Activated naive CD8-positive, alpha-beta T cell treated with anti-CD3 and anti-CD28 coated beads, Interleukin-2, amount 10 ng/mL, durations not matched to agents 7 days and 5 days (primary cell): ENCODE data around the gene ACTG1. TPM values are rescaled to one million over a fixed set of nuclear protein-coding genes. Genes with fewer than 3 reads are reported as not detected.
A peak's percentile ranks its signal among the peaks of the same experiment; 100 is the strongest.

Source experiments
- ATAC-seq: fragments of 150-1000 bp; cut with Tn5 transposase; one replicate; pipeline ENCODE4 v1.10.0; 2021; ENCODE audit warnings: low read depth, moderate library complexity
- POLR2A ChIA-PET: fragments of 350-600 bp; sonication (Branson Sonifier 250); formaldehyde crosslinking; loops from one replicate; lab custom pipeline; 2021; ENCODE audit warnings: antibody characterized with exemption; lab: Charles Lee
- DNase-seq: peaks from one replicate; pipeline ENCODE4 v3.0.0; 2021
- H3K27ac Mint-ChIP-seq: one replicate; pipeline ENCODE4 v1.8.0; 2022; ENCODE audit warnings: mild to moderate bottlenecking, mixed read lengths
- H3K27me3 Mint-ChIP-seq: one replicate; pipeline ENCODE4 v1.8.0; 2022; ENCODE audit warnings: mild to moderate bottlenecking, moderate library complexity, mixed read lengths
- H3K36me3 Mint-ChIP-seq: one replicate; pipeline ENCODE4 v1.8.0; 2021; ENCODE audit warnings: mild to moderate bottlenecking, mixed read lengths
- H3K4me1 Mint-ChIP-seq: one replicate; pipeline ENCODE4 v1.8.0; 2021; ENCODE audit warnings: mixed read lengths
- H3K4me3 Mint-ChIP-seq: one replicate; pipeline ENCODE4 v1.8.0; 2022; ENCODE audit warnings: mild to moderate bottlenecking, moderate library complexity, mixed read lengths
- H3K9me3 Mint-ChIP-seq: one replicate; pipeline ENCODE4 v1.8.0; 2021; ENCODE audit warnings: mixed read lengths
- total RNA-seq, 2 experiments: library from RNA; stranded (reverse); gene quantifications; one replicate each; pipeline ENCODE4 v1.2.3, GENCODE V29; 2021

Gene ACTG1
- total RNA-seq, 2 experiments from 2014 or later: 2,936 to 3,174 TPM

DNA sequence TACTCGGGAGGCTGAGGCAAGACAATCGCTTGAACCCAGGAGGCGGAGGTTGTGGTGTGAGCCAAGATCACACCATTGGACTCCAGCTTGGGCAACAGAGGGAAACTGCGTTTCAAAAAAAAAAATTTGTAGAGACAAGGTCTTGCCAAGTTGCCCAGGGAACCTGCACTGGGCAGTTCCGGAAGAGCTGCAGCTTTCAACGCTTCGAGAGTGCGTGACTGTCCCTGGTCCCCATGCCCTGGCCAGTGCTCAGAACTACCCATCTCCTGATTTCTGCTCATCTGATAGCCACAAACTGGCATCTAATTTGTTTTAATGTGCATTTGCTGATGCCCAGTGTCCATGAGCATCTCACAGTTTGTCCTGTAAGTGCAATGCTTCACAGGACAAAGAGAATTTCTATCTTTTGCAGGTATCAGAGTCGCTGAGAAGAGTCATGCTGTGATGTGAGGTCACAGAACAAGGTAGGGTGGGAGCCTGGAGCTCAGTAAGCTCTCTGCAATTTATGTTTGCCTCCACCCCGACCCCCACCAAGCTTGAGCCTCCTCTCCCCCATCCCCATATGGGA lies 3.9 kb downstream of the ACTG1 start:
- Mint-ChIP-seq H3K4me1 (peaks cover 25% of the 10 kb centered on the region), H3K9me3 (no peaks in the 10 kb centered on the region), H3K27me3 (peaks cover 7% of the 10 kb centered on the region), H3K27ac (peak overlapping the region; percentile 87), H3K36me3 (peaks cover 44% of the 10 kb centered on the region), H3K4me3 (peak overlapping the region; percentile 93)
- DNase-seq: no peak
- POLR2A ChIA-PET: interaction anchor here (0.7 to 3.1 kb wide), 15 partner anchors 8 to 393 kb away, joined by 3 to 19 read pairs (median 5); partner anchors contain the start of genes FAAP100, MRPL12, SLC38A10 and TEPSIN
- no peak for ATAC-seq

DNA sequence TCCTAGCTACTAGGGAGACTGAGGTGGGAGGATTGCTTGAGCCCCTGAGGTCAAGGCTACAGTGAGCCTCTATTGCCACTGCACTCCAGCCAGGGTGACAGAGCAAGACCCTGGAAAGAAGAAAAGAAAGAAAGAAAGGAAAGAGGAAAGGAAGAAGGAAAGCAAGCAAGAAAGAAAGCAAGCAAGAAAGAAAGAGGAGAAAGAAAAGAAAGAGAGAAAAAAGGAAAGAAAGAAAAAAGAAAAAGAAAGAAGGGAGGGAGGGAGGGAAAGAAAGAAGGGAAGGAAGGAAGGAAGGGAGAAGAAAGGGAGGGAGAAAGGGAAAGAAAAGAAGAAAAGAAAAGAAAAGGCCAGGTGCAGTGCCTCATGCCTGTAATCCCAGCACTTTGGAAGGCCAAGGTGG lies 9.0 kb downstream of the ACTG1 start:
- no peak overlapping the region for H3K27ac Mint-ChIP-seq
- H3K4me3 Mint-ChIP-seq: no peak overlapping the region
- POLR2A ChIA-PET: interaction anchor here (1.1 kb wide), 1 partner anchor 9 kb away, joined by 4 read pairs; the partner anchor contains the start of gene ACTG1

GRCh38 chr17:81502471-81503017 lies 10.1 kb downstream of the ACTG1 start:
- H3K4me3 Mint-ChIP-seq: no peak overlapping the region
- no peaks in the 10 kb centered on the region for H3K9me3 Mint-ChIP-seq
- POLR2A ChIA-PET: interaction anchor here (1.1 kb wide), 1 partner anchor 10 kb away, joined by 4 read pairs; the partner anchor contains the start of gene ACTG1
- H3K36me3 Mint-ChIP-seq: no peaks in the 10 kb centered on the region
- H3K4me1 Mint-ChIP-seq: peaks cover 2% of the 10 kb centered on the region
- DNase-seq (no peak), ATAC-seq (no peak)
- no peak overlapping the region for H3K27ac Mint-ChIP-seq
- peaks cover 16% of the 10 kb centered on the region for H3K27me3 Mint-ChIP-seq

More for the DNA sequence above, 9.0 kb downstream of the ACTG1 start:
- DNase-seq (no peak), ATAC-seq (no peak)
- peaks cover 9% of the 10 kb centered on the region for H3K27me3 Mint-ChIP-seq
- H3K4me1 Mint-ChIP-seq: peaks cover 5% of the 10 kb centered on the region
- H3K9me3 Mint-ChIP-seq: no peaks in the 10 kb centered on the region
- H3K36me3 Mint-ChIP-seq: peaks cover 7% of the 10 kb centered on the region

DNA sequence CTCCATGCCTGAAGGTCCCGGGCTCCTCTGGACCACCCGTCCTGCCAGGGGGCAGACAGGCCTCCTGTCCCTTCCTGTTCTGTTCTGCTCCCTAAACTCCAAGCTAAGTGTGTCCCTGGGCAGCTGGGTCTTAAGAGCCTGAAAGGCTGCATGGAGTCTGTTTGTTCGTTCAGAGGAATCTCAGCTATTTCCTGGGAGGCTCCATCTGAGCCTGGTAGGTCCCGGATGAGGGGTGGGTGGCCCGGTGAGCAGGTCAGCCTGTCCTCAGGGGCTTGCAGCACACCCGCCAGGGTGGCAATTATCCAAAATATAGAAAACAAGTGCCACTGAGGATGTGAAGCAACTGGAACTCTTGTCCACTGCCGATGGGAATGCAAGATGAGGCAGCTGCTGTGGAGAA lies 12.6 kb downstream of the ACTG1 start:
- Mint-ChIP-seq H3K4me3 (no peak overlapping the region), H3K36me3 (no peaks in the 10 kb centered on the region), H3K27ac (no peak overlapping the region), H3K4me1 (peaks cover 3% of the 10 kb centered on the region), H3K9me3 (no peaks in the 10 kb centered on the region), H3K27me3 (peaks cover 22% of the 10 kb centered on the region)
- POLR2A ChIA-PET: interaction anchor here (1.7 kb wide), 1 partner anchor 10 kb away, joined by 11 read pairs; no protein-coding TSS in a partner anchor
- no peak for ATAC-seq
- no peak for DNase-seq

DNA sequence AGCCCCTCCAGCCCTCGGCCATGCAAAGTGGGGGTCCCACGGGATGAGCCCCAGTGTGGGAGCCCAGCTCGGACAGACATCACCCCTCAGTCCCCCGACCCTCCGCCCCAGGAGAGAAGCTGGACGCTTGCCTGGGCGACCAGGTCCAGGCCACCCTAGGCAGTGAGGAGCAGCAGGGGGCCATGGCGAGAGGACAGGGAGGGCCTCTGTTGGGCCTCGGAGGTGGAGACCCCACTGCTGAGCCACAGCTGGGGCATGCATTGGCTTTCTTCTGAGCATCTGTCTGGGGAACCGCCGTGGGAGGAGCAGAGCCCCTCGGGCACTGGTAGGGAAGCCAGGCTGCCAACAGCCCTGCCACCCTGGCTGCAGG lies 13.0 kb downstream of the ACTG1 start:
- H3K27me3 Mint-ChIP-seq: peaks cover 19% of the 10 kb centered on the region
- H3K27ac Mint-ChIP-seq: no peak overlapping the region
- H3K36me3 Mint-ChIP-seq: peaks cover 2% of the 10 kb centered on the region
- H3K9me3 Mint-ChIP-seq: no peaks in the 10 kb centered on the region
- no peak for DNase-seq
- ATAC-seq: no peak
- no peak overlapping the region for H3K4me3 Mint-ChIP-seq
- POLR2A ChIA-PET: interaction anchor here (0.6 to 1.9 kb wide), 3 partner anchors 8 to 13 kb away, joined by 3 to 11 read pairs (median 9); partner anchors contain the start of gene ACTG1
- H3K4me1 Mint-ChIP-seq: peaks cover 4% of the 10 kb centered on the region

- no peaks in the 10 kb centered on the region for H3K9me3 Mint-ChIP-seq
- peaks cover 2% of the 10 kb centered on the region for H3K36me3 Mint-ChIP-seq
- peaks cover 17% of the 10 kb centered on the region for H3K27me3 Mint-ChIP-seq
- ATAC-seq: no peak
- H3K4me3 Mint-ChIP-seq: no peak overlapping the region
- no peak overlapping the region for H3K27ac Mint-ChIP-seq
- POLR2A ChIA-PET: interaction anchor here (0.6 to 1.9 kb wide), 5 partner anchors 9 to 322 kb away, joined by 3 to 9 read pairs (median 3); partner anchors contain the start of gene ACTG1
- peaks cover 4% of the 10 kb centered on the region for H3K4me1 Mint-ChIP-seq
- no peak for DNase-seq
Measured at GRCh38 chr17:81498953-81499600, 13.5 kb downstream of the ACTG1 start.

GRCh38 chr17:81494626-81495377 lies 17.8 kb downstream of the ACTG1 start:
- no peak overlapping the region for H3K27ac Mint-ChIP-seq
- POLR2A ChIA-PET: no interaction called here

GRCh38 chr17:81493198-81494038 lies 19.2 kb downstream of the ACTG1 start:
- Mint-ChIP-seq H3K4me1 (peaks cover 6% of the 10 kb centered on the region), H3K4me3 (no peak overlapping the region), H3K36me3 (peaks cover 2% of the 10 kb centered on the region), H3K27ac (no peak overlapping the region), H3K27me3 (peaks cover 32% of the 10 kb centered on the region), H3K9me3 (no peaks in the 10 kb centered on the region)
- ATAC-seq (no peak), DNase-seq (no peak)
- POLR2A ChIA-PET: no interaction called here

More at GRCh38 chr17:81494626-81495377, 17.8 kb downstream of the ACTG1 start:
- DNase-seq (no peak), ATAC-seq (peak; percentile 19)
- Mint-ChIP-seq H3K9me3 (no peaks in the 10 kb centered on the region), H3K27me3 (peaks cover 30% of the 10 kb centered on the region), H3K4me3 (no peak overlapping the region), H3K4me1 (peaks cover 4% of the 10 kb centered on the region), H3K36me3 (peaks cover 2% of the 10 kb centered on the region)

GRCh38 chr17:81492706-81493105 lies 19.9 kb downstream of the ACTG1 start:
- H3K4me3 Mint-ChIP-seq: no peak overlapping the region
- no peak overlapping the region for H3K27ac Mint-ChIP-seq
- peaks cover 2% of the 10 kb centered on the region for H3K36me3 Mint-ChIP-seq
- H3K9me3 Mint-ChIP-seq: no peaks in the 10 kb centered on the region
- POLR2A ChIA-PET: no interaction called here
- H3K27me3 Mint-ChIP-seq: peaks cover 26% of the 10 kb centered on the region
- peaks cover 6% of the 10 kb centered on the region for H3K4me1 Mint-ChIP-seq
- DNase-seq (no peak), ATAC-seq (no peak)

- ATAC-seq (no peak), DNase-seq (no peak)
- POLR2A ChIA-PET: no interaction called here
- H3K36me3 Mint-ChIP-seq: peaks cover 2% of the 10 kb centered on the region
- H3K4me3 Mint-ChIP-seq: no peak overlapping the region
- no peak overlapping the region for H3K27ac Mint-ChIP-seq
- H3K27me3 Mint-ChIP-seq: peaks cover 24% of the 10 kb centered on the region
- H3K9me3 Mint-ChIP-seq: no peaks in the 10 kb centered on the region
- H3K4me1 Mint-ChIP-seq: peaks cover 6% of the 10 kb centered on the region
Measured at GRCh38 chr17:81492202-81492601, 20.4 kb downstream of the ACTG1 start.

DNA sequence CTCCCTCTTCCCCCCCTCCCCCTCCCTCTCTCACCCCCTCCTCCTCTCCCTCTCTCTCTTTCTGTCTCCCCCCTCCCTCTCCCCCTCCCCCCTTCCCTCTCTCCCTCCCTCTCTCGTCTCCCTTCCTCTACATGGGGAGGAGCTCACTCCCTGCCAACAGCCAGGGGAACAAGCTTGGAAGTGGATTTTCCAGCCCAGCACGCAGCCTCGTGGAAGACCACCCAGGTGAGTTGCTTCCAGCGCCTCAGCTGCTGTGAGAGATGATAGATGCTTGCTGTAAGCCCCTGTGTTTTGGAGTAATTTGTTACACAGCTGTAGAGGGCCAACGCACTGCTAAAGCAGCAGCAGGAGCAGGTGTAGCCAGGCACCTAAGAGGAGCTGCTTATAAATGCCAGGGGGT lies 20.8 kb downstream of the ACTG1 start:
- Mint-ChIP-seq H3K4me3 (no peak overlapping the region), H3K4me1 (peaks cover 6% of the 10 kb centered on the region), H3K36me3 (peaks cover 2% of the 10 kb centered on the region), H3K9me3 (no peaks in the 10 kb centered on the region), H3K27me3 (peaks cover 20% of the 10 kb centered on the region), H3K27ac (no peak overlapping the region)
- no peak for ATAC-seq
- DNase-seq: no peak
- POLR2A ChIA-PET: no interaction called here

GRCh38 chr17:81491181-81491581 lies 21.4 kb downstream of the ACTG1 start:
- POLR2A ChIA-PET: no interaction called here
- Mint-ChIP-seq H3K9me3 (no peaks in the 10 kb centered on the region), H3K36me3 (peaks cover 2% of the 10 kb centered on the region), H3K4me3 (no peak overlapping the region), H3K27ac (no peak overlapping the region), H3K27me3 (peaks cover 23% of the 10 kb centered on the region), H3K4me1 (peaks cover 7% of the 10 kb centered on the region)
- ATAC-seq: no peak
- DNase-seq: no peak
